ENCODE results near the gene FGF19.
"Not testable (repeated sequence)": the region's sequence is repeated elsewhere in the genome, so short reads cannot be mapped to it uniquely, and the experiment has no call there.

FGF19 gene

GRCh38 chr11:69695581-69695980 is 8.2 kb downstream of the FGF19 start:
- FAIRE-seq = no peak

GRCh38 chr11:69694781-69695180 is 9.0 kb downstream of the FGF19 start:
- FAIRE-seq = no peak

- FAIRE-seq = no peak
These were observed 11.4 kb downstream of the FGF19 start for GRCh38 chr11:69692422-69692821.

- FAIRE-seq = no peak
These were observed 12.4 kb downstream of the FGF19 start for GRCh38 chr11:69691463-69691862.

- FAIRE-seq = no peak
These were observed 14.1 kb downstream of the FGF19 start for GRCh38 chr11:69689484-69690319.

GRCh38 chr11:69687969-69688771 is 15.7 kb downstream of the FGF19 start:
- FAIRE-seq = not testable (repeated sequence)

GRCh38 chr11:69686856-69687255 is 17.0 kb downstream of the FGF19 start:
- no peak for FAIRE-seq

GRCh38 chr11:69686452-69686851 is 17.4 kb downstream of the FGF19 start:
- no peak for FAIRE-seq

GRCh38 chr11:69685348-69685747 is 18.5 kb downstream of the FGF19 start:
- no peak for FAIRE-seq

GRCh38 chr11:69684651-69685050 is 19.2 kb downstream of the FGF19 start:
- FAIRE-seq = no peak

GRCh38 chr11:69683764-69684333 is 20.0 kb downstream of the FGF19 start:
- no peak for FAIRE-seq

- FAIRE-seq = no peak
These were observed 21.0 kb downstream of the FGF19 start for GRCh38 chr11:69682681-69683326.

- no peak for FAIRE-seq
These were observed 21.6 kb downstream of the FGF19 start for GRCh38 chr11:69682221-69682620.

GRCh38 chr11:69680688-69681087 is 23.1 kb downstream of the FGF19 start:
- FAIRE-seq = no peak

- no peak for FAIRE-seq
These were observed 26.1 kb downstream of the FGF19 start for GRCh38 chr11:69677749-69678148.

- FAIRE-seq = no peak
These were observed 28.7 kb downstream of the FGF19 start, which contains the start of gene LTO1 for GRCh38 chr11:69674886-69675714. Gene LTO1 (minus strand): TSS chr11:69675353. CDS start chr11:69675239, 114 bp downstream.

GRCh38 chr11:69674267-69674885 is 29.4 kb downstream of the FGF19 start:
- no peak for FAIRE-seq

GRCh38 chr11:69671734-69672465 is 31.9 kb downstream of the FGF19 start:
- no peak for FAIRE-seq

GRCh38 chr11:69670158-69670845 is 33.5 kb downstream of the FGF19 start:
- FAIRE-seq = no peak

- FAIRE-seq = no peak
These were observed 34.3 kb downstream of the FGF19 start for GRCh38 chr11:69669486-69669885.

Measured in endometrium (tissue), 2 donors.